K562 (cell line): ENCODE data around the gene ZNF74.
"Not testable (repeated sequence)": the region's sequence is repeated elsewhere in the genome, so short reads cannot be mapped to it uniquely, and the experiment has no call there.

ENCODE experiments used
- E2F1 ChIP-seq: sonication (generic); formaldehyde crosslinking; IDR thresholded peaks from 2 replicates; pipeline ENCODE4 v1.8.1; 2023; ENCODE audit warnings: mild to moderate bottlenecking, missing genetic modification reagents, moderate library complexity
- POLR2A ChIP-seq: fragments of 450-650 bp; conservative IDR thresholded peaks from 2 replicates; pipeline ENCODE4 v1.6.1; 2016
- RBM25 ChIP-seq: fragments of 200-400 bp; formaldehyde crosslinking; IDR thresholded peaks from 2 replicates; pipeline ENCODE4 v1.6.1; 2018; ENCODE audit warnings: low read length, low read depth, moderate library complexity; ENCODE audit not compliant: severe bottlenecking
- ZNF57 ChIP-seq: fragments of 450-650 bp; formaldehyde crosslinking; IDR thresholded peaks from 2 replicates; pipeline ENCODE4 v1.4.0; 2020; ENCODE audit warnings: mild to moderate bottlenecking, moderate library complexity

- not testable (repeated sequence) for TF ChIP-seq POLR2A; ZNF57 (CRISPR knock-in tag); RBM25; E2F1 (CRISPR knock-in tag)
Measured at GRCh38 chr22:20360866-20361751, 32.8 kb upstream of the ZNF74 start.
